ENCODE data around the gene HYLS1. TPM values are rescaled to one million over a fixed set of nuclear protein-coding genes. Genes with fewer than 3 reads are reported as not detected.

Gene HYLS1
- total and polyA plus RNA-seq, 9 of the 15 experiments (the other 6 are each of a cell fraction or from before 2014, with no cell fraction given) = 2.7 to 8.2 (median 4.8) TPM

DNA sequence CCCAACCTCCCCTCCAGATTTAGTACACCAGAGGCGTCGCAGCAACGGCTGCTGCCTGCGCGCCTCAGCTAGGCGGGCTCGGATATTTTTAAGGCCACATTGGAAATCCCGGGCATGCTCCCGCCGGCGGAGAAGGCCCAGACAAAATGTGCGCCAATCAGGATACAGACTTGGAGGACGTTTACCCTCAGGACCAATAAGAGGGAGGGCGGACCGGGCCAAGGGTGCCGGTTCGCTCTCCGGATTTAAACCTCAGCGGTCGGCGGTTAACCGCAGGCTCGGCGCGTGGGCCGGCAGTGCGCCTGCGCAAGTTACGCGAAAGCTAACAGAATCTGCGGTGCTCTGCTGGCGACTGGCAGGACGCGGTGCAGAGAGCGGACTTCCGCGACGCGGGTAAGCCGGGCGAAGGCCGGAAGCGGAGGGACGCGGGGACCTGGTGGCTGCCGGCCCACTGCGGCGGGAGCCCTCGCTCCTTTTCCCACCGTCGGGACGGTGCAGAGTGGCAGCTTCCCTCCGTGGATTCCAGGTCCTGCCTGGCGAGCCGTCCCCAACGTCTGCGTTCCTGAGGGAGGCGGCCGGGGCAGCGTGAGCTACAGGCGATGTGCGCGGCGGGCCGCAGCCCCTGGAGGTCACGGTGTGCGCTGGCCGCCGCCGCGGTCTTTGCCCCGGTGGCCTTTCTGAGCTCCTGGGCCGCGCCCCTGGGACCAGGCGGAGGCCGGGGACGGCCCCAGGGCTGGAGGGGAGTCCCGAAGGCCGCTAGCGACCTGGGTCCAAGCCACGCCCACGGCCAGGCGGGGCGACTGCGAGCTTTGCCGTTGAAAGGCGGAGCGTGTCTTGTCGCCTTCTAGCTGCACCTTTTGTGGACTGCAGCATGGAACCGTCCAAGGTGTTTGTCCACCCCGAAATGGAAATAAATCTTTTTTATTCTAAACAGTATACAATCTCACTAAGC lies at the start of gene HYLS1 (continued):
- TF ChIP-seq, protein P1, sequence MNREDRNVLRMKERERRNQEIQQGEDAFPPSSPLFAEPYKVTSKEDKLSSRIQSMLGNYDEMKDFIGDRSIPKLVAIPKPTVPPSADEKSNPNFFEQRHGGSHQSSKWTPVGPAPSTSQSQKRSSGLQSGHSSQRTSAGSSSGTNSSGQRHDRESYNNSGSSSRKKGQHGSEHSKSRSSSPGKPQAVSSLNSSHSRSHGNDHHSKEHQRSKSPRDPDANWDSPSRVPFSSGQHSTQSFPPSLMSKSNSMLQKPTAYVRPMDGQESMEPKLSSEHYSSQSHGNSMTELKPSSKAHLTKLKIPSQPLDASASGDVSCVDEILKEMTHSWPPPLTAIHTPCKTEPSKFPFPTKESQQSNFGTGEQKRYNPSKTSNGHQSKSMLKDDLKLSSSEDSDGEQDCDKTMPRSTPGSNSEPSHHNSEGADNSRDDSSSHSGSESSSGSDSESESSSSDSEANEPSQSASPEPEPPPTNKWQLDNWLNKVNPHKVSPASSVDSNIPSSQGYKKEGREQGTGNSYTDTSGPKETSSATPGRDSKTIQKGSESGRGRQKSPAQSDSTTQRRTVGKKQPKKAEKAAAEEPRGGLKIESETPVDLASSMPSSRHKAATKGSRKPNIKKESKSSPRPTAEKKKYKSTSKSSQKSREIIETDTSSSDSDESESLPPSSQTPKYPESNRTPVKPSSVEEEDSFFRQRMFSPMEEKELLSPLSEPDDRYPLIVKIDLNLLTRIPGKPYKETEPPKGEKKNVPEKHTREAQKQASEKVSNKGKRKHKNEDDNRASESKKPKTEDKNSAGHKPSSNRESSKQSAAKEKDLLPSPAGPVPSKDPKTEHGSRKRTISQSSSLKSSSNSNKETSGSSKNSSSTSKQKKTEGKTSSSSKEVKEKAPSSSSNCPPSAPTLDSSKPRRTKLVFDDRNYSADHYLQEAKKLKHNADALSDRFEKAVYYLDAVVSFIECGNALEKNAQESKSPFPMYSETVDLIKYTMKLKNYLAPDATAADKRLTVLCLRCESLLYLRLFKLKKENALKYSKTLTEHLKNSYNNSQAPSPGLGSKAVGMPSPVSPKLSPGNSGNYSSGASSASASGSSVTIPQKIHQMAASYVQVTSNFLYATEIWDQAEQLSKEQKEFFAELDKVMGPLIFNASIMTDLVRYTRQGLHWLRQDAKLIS (CRISPR knock-in tag; IDR thresholded peaks at IDR 0.05) = no peak
- TF ChIP-seq, protein P2, sequence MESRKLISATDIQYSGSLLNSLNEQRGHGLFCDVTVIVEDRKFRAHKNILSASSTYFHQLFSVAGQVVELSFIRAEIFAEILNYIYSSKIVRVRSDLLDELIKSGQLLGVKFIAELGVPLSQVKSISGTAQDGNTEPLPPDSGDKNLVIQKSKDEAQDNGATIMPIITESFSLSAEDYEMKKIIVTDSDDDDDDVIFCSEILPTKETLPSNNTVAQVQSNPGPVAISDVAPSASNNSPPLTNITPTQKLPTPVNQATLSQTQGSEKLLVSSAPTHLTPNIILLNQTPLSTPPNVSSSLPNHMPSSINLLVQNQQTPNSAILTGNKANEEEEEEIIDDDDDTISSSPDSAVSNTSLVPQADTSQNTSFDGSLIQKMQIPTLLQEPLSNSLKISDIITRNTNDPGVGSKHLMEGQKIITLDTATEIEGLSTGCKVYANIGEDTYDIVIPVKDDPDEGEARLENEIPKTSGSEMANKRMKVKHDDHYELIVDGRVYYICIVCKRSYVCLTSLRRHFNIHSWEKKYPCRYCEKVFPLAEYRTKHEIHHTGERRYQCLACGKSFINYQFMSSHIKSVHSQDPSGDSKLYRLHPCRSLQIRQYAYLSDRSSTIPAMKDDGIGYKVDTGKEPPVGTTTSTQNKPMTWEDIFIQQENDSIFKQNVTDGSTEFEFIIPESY (CRISPR knock-in tag; IDR thresholded peaks at IDR 0.05) = peak; percentile 29; the same call in 1 of the 2 replicates
- TF ChIP-seq HDAC8 (tag; IDR thresholded peaks at IDR 0.05) (no peak), ZNF253 (CRISPR knock-in tag; conservative IDR thresholded peaks at IDR 0.05) (no peak), HDAC1 (IDR thresholded peaks at IDR 0.05) (peak in 1 of 2 experiments; percentile 65; a peak in 1 of 4 replicates), ZFX (CRISPR knock-in tag; IDR thresholded peaks at IDR 0.05) (peak; percentile 91), RBM25 (IDR thresholded peaks at IDR 0.05; ENCODE audit: low read depth, low read length, severe bottlenecking) (peak; percentile 6), CREB1 (IDR thresholded peaks at IDR 0.05) (0 out of 2 replicates have a peak, but pooled peaks have one; percentile 34), CREB1 (CRISPR knock-in tag; IDR thresholded peaks at IDR 0.05) (0 out of 2 replicates have a peak, but pooled peaks have one; percentile 50), ARHGAP35 (IDR thresholded peaks at IDR 0.05; ENCODE audit: partially characterized antibody) (no peak), ELF1 (tag; IDR thresholded peaks at IDR 0.05) (peak; percentile 79), NBN (IDR thresholded peaks at IDR 0.05; ENCODE audit: low read depth) (no peak), HDAC2 (IDR thresholded peaks at IDR 0.05) (no peak)
- TF ChIP-seq, protein P3, sequence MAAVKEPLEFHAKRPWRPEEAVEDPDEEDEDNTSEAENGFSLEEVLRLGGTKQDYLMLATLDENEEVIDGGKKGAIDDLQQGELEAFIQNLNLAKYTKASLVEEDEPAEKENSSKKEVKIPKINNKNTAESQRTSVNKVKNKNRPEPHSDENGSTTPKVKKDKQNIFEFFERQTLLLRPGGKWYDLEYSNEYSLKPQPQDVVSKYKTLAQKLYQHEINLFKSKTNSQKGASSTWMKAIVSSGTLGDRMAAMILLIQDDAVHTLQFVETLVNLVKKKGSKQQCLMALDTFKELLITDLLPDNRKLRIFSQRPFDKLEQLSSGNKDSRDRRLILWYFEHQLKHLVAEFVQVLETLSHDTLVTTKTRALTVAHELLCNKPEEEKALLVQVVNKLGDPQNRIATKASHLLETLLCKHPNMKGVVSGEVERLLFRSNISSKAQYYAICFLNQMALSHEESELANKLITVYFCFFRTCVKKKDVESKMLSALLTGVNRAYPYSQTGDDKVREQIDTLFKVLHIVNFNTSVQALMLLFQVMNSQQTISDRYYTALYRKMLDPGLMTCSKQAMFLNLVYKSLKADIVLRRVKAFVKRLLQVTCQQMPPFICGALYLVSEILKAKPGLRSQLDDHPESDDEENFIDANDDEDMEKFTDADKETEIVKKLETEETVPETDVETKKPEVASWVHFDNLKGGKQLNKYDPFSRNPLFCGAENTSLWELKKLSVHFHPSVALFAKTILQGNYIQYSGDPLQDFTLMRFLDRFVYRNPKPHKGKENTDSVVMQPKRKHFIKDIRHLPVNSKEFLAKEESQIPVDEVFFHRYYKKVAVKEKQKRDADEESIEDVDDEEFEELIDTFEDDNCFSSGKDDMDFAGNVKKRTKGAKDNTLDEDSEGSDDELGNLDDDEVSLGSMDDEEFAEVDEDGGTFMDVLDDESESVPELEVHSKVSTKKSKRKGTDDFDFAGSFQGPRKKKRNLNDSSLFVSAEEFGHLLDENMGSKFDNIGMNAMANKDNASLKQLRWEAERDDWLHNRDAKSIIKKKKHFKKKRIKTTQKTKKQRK (IDR thresholded peaks at IDR 0.05; ENCODE audit: borderline replicate concordance, low read depth, low read length) = no peak
- TF ChIP-seq, protein P4, sequence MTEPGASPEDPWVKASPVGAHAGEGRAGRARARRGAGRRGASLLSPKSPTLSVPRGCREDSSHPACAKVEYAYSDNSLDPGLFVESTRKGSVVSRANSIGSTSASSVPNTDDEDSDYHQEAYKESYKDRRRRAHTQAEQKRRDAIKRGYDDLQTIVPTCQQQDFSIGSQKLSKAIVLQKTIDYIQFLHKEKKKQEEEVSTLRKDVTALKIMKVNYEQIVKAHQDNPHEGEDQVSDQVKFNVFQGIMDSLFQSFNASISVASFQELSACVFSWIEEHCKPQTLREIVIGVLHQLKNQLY (CRISPR knock-in tag; conservative IDR thresholded peaks at IDR 0.05) = no peak

All from K562 (cell line).